ENCODE data around the gene TNRC18.
"Not testable (repeated sequence)": the region's sequence is repeated elsewhere in the genome, so short reads cannot be mapped to it uniquely, and the experiment has no call there.

Gene TNRC18

GRCh38 chr7:5348134-5349004 is 75.3 kb downstream of the TNRC18 start:
- DNase-seq = no peak

- DNase-seq = no peak
Observed at GRCh38 chr7:5345671-5346070, 78.0 kb downstream of the TNRC18 start.

- DNase-seq = no peak
Observed at GRCh38 chr7:5345171-5345570, 78.5 kb downstream of the TNRC18 start.

GRCh38 chr7:5344342-5344741 is 79.3 kb downstream of the TNRC18 start:
- no peak for DNase-seq

GRCh38 chr7:5343884-5344283 is 79.8 kb downstream of the TNRC18 start:
- no peak for DNase-seq

- DNase-seq = no peak
Observed at GRCh38 chr7:5342631-5343030, 81.0 kb downstream of the TNRC18 start.

- no peak for DNase-seq
Observed at GRCh38 chr7:5339955-5340354, 83.7 kb downstream of the TNRC18 start.

- no peak for DNase-seq
Observed at GRCh38 chr7:5337047-5337446, 86.6 kb downstream of the TNRC18 start.

- DNase-seq = no peak
Observed at GRCh38 chr7:5334671-5335070, 89.0 kb downstream of the TNRC18 start.

- no peak for DNase-seq
Observed at GRCh38 chr7:5333121-5334045, 90.3 kb downstream of the TNRC18 start.

- DNase-seq = no peak
Observed at GRCh38 chr7:5332579-5332978, 91.1 kb downstream of the TNRC18 start.

- DNase-seq = no peak
Observed at GRCh38 chr7:5330288-5330687, 93.3 kb downstream of the TNRC18 start.

GRCh38 chr7:5324961-5325360 is 98.7 kb downstream of the TNRC18 start:
- DNase-seq = no peak

GRCh38 chr7:5323800-5324781 is 99.5 kb downstream of the TNRC18 start:
- not testable (repeated sequence) for DNase-seq

GRCh38 chr7:5322621-5323410 is 100.8 kb downstream of the TNRC18 start:
- DNase-seq = no peak

GRCh38 chr7:5320802-5321396 is 102.7 kb downstream of the TNRC18 start:
- DNase-seq = no peak

- DNase-seq = no peak
Observed at GRCh38 chr7:5320391-5320790, 103.2 kb downstream of the TNRC18 start.

- peak in 1 of 2 donors; percentile 10 for DNase-seq
Observed at GRCh38 chr7:5318613-5319012, 105.0 kb downstream of the TNRC18 start.

- DNase-seq = no peak
Observed at GRCh38 chr7:5315761-5316160, 107.9 kb downstream of the TNRC18 start.

- DNase-seq = no peak
Observed at GRCh38 chr7:5314864-5315263, 108.8 kb downstream of the TNRC18 start.

All from inflammatory macrophage treated with lipopolysaccharide for 1 hour (primary cell).